ENCODE data around the gene KIAA1191. TPM values are rescaled to one million over a fixed set of nuclear protein-coding genes. Genes with fewer than 3 reads are reported as not detected.

KIAA1191 gene
- total RNA-seq, 1 experiment from 2014 or later = 128 TPM

- no peaks in the 10 kb centered on the region for H3K27me3 ChIP-seq (ENCODE audit: insufficient read depth, low read length)
- no peaks in the 10 kb centered on the region for H3K79me2 ChIP-seq (ENCODE audit: insufficient read depth, low read length)
- no peaks in the 10 kb centered on the region for H3K79me1 ChIP-seq (ENCODE audit: insufficient read depth, low read depth, low read length, poor library complexity, severe bottlenecking)
- no peak overlapping the region for H2AK5ac ChIP-seq (ENCODE audit: insufficient read length, low read length)
- H4K20me1 ChIP-seq (ENCODE audit: control insufficient read depth, insufficient read depth, insufficient read length) = no peaks in the 10 kb centered on the region
- H3K23ac ChIP-seq (ENCODE audit: insufficient read length, low read depth, low read length) = no peak overlapping the region
- Mint-ChIP-seq H3K27ac (peak overlapping the region in 1 of 3 experiments; percentile 59; a peak in 2 of 7 replicates), H3K36me3 (ENCODE audit: insufficient read depth in 1 of 3, low read depth in 3 of 3) (peaks cover 0 to 7% (median 2%) of the 10 kb centered on the region in 3 experiments; a peak in 3 of 7 replicates), H3K4me3 (no peak overlapping the region), H3K9me3 (no peaks in the 10 kb centered on the region), H3K4me1 (no peaks in the 10 kb centered on the region), H3K27me3 (ENCODE audit: low read depth) (peaks cover 2% of the 10 kb centered on the region; the same call in 1 of the 2 replicates)
- H2BK5ac ChIP-seq (ENCODE audit: insufficient read length, low read length) = no peak overlapping the region
- H3K4ac ChIP-seq (ENCODE audit: low read depth, low read length) = no peak overlapping the region
- no CpG with 5 or more reads among the region's 11 CpGs for WGBS (ENCODE audit: extremely low coverage, insufficient read length, low lambda C conversion rate)
- no peak overlapping the region for H3T11ph ChIP-seq (ENCODE audit: low read length)
- no peak for DNase-seq
- no peaks in the 10 kb centered on the region for H3K4me1 ChIP-seq (ENCODE audit: insufficient read depth, low read length)
- no peak overlapping the region for H3K4me2 ChIP-seq (ENCODE audit: insufficient read depth, insufficient read length, low read length)
- H3K9ac ChIP-seq (ENCODE audit: extremely low read depth, insufficient read length, low read length) = no peak overlapping the region
- H4K8ac ChIP-seq (replicated peaks; ENCODE audit: insufficient read length, low read depth, low read length) = no peak overlapping the region
- no peak overlapping the region for H2AFZ ChIP-seq (ENCODE audit: low read length)
- no peaks in the 10 kb centered on the region for H3K23me2 ChIP-seq (ENCODE audit: insufficient read length, low read depth, low read length, poor library complexity, severe bottlenecking)
- no peak overlapping the region for H2BK12ac ChIP-seq (ENCODE audit: insufficient read length, low read depth, low read length)
- H3K27ac ChIP-seq (ENCODE audit: insufficient read length, low read depth, low read length) = no peak overlapping the region
- no peak overlapping the region for H3K18ac ChIP-seq (ENCODE audit: insufficient read length, low read depth, low read length)
- TF ChIP-seq CTCF (conservative IDR thresholded peaks at IDR 0.05) = no peak
- no peak overlapping the region for H4K91ac ChIP-seq (ENCODE audit: insufficient read length, low read depth, low read length)
- no peak overlapping the region for H2BK120ac ChIP-seq (ENCODE audit: low read depth, low read length, poor library complexity, severe bottlenecking)
- no peak overlapping the region for H4K5ac ChIP-seq (ENCODE audit: insufficient read length, low read depth, low read length)
- H2BK15ac ChIP-seq (ENCODE audit: low read depth, low read length) = no peak overlapping the region
- no peak overlapping the region for H3K14ac ChIP-seq (ENCODE audit: insufficient read depth, low read length)
- H3K56ac ChIP-seq (ENCODE audit: insufficient read length, low read depth, low read length) = no peak overlapping the region
- no peak overlapping the region for H2BK20ac ChIP-seq (ENCODE audit: low read depth, low read length, poor library complexity, severe bottlenecking)
- H3K9me3 ChIP-seq (ENCODE audit: control insufficient read depth, low read depth, low read length) = no peaks in the 10 kb centered on the region
Observed at GRCh38 chr5:176394881-176395675, 33.5 kb upstream of the KIAA1191 start.

Measured in H9 (cell line).